HG03064 (cell line): ENCODE results near the gene SPAG9.

Source experiments
- ATAC-seq: cut with Tn5 transposase; IDR thresholded peaks from one replicate; pipeline ENCODE4 v1.9.1; 2021; ENCODE audit warnings: low read depth; ENCODE audit not compliant: unreplicated experiment

SPAG9 gene

GRCh38 chr17:50959341-50959740, 161.3 kb downstream of the SPAG9 start:
- no peak for ATAC-seq

- ATAC-seq: no peak
Measured at GRCh38 chr17:50957600-50958575, 162.8 kb downstream of the SPAG9 start.

- no peak for ATAC-seq
Measured at GRCh38 chr17:50956750-50957523, 163.7 kb downstream of the SPAG9 start.

GRCh38 chr17:50956409-50956749, 164.3 kb downstream of the SPAG9 start:
- no peak for ATAC-seq

- no peak for ATAC-seq
Measured at GRCh38 chr17:50955667-50956120, 165.0 kb downstream of the SPAG9 start.

- no peak for ATAC-seq
Measured at GRCh38 chr17:50955160-50955559, 165.5 kb downstream of the SPAG9 start.

GRCh38 chr17:50954641-50955121, 166.0 kb downstream of the SPAG9 start:
- no peak for ATAC-seq

GRCh38 chr17:50953831-50954601, 166.7 kb downstream of the SPAG9 start:
- no peak for ATAC-seq

GRCh38 chr17:50953518-50953830, 167.2 kb downstream of the SPAG9 start:
- no peak for ATAC-seq

- no peak for ATAC-seq
Measured at GRCh38 chr17:50952889-50953288, 167.8 kb downstream of the SPAG9 start.

GRCh38 chr17:50952013-50952412, 168.7 kb downstream of the SPAG9 start:
- no peak for ATAC-seq

GRCh38 chr17:50949989-50950877, 170.4 kb downstream of the SPAG9 start:
- no peak for ATAC-seq

GRCh38 chr17:50949128-50949988, 171.3 kb downstream of the SPAG9 start:
- ATAC-seq: no peak

GRCh38 chr17:50948711-50949110, 172.0 kb downstream of the SPAG9 start:
- ATAC-seq: no peak

GRCh38 chr17:50947782-50948543, 172.7 kb downstream of the SPAG9 start:
- no peak for ATAC-seq

- ATAC-seq: no peak
Measured at GRCh38 chr17:50946891-50947781, 173.5 kb downstream of the SPAG9 start.

GRCh38 chr17:50946223-50946890, 174.3 kb downstream of the SPAG9 start:
- no peak for ATAC-seq
